K562 (cell line): ENCODE data around the gene KCTD6. TPM values are rescaled to one million over a fixed set of nuclear protein-coding genes. Genes with fewer than 3 reads are reported as not detected.

Experiments used
- ATAC-seq: fragments of 200-7000 bp; cut with Tn5 transposase; 3 replicates; pipeline ENCODE4 v1.9.1; 2020; ENCODE audit warnings: moderate library complexity
- BruUV-seq: library from RNA; stranded (reverse); fragments of 400-500 nt; replicated peaks from 2 replicates; lab custom pipeline; 2021; lab: Mats Ljungman, UMichigan
- CTCF ChIA-PET: fragments of 300-600 bp; formaldehyde crosslinking; extraction: SDS; loops from one replicate; lab custom pipeline; 2021; ENCODE audit warnings: low intra/inter-chr PET ratio; lab: Yijun Ruan, JAX
- POLR2A ChIA-PET: fragments of 300-600, 350-650 bp; sonication (Branson Sonifier 250); formaldehyde crosslinking; extraction: SDS; loops from one replicate; lab custom pipeline; 2021; ENCODE audit warnings: antibody characterized with exemption, inconsistent platforms; lab: Yijun Ruan, JAX
- DNase-seq, 4 experiments: peaks; one replicate each; pipeline versions ENCODE4 v3.0.0 to v3.0.0-alpha.2; 2011 to 2018; ENCODE audit warnings: low spot score in 3 of 4, mixed read lengths in 3 of 4; ENCODE audit errors: extremely low read depth in 1 of 4
- FAIRE-seq: peaks from 2 replicates; lab custom pipeline; 2011; peaks lifted over from hg19 to GRCh38; lab: Jason Lieb, UNC
- H2AFZ ChIP-seq: 2 replicates; pipeline ENCODE4 v1.6.0; 2011; ENCODE audit warnings: low read depth, low read length, control low read depth, inconsistent platforms
- H3K27ac ChIP-seq: fragments of 200-600 bp; 3 replicates; pipeline ENCODE4 v1.8.0; 2011; ENCODE audit warnings: low read depth, mild to moderate bottlenecking, control low read depth, inconsistent platforms, low read length, moderate library complexity, mixed read lengths; ENCODE audit errors: extremely low read depth
- H3K27me3 ChIP-seq, 2 experiments: fragments of 300-600 bp in 1 of 2; 2 replicates in 1 of 2; 3 replicates in 1 of 2; pipeline versions ENCODE4 v1.6.0 to v1.8.0; 2011; ENCODE audit warnings: inconsistent platforms in 2 of 2, low read length in 2 of 2, mild to moderate bottlenecking in 1 of 2, mixed read lengths in 1 of 2, moderate library complexity in 1 of 2; ENCODE audit not compliant: control insufficient read depth in 2 of 2, insufficient read depth in 2 of 2
- H3K36me3 ChIP-seq: fragments of 300-600 bp; 3 replicates; pipeline ENCODE4 v1.8.0; 2011; ENCODE audit warnings: mild to moderate bottlenecking, low read length, inconsistent platforms; ENCODE audit not compliant: control insufficient read depth, insufficient read depth
- H3K4me1 ChIP-seq, 2 experiments: fragments of 200-600 bp in 1 of 2; replicated peaks in 1 of 2; 2 replicates in 1 of 2; 3 replicates in 1 of 2; pipeline versions ENCODE4 v1.5.1 to v1.8.0; 2011; ENCODE audit warnings: inconsistent platforms in 2 of 2, low read length in 2 of 2, mild to moderate bottlenecking in 1 of 2, mixed read lengths in 1 of 2, moderate library complexity in 1 of 2; ENCODE audit not compliant: control insufficient read depth in 2 of 2, insufficient read depth in 2 of 2
- H3K4me2 ChIP-seq: 2 replicates; pipeline ENCODE4 v1.6.1; 2011; ENCODE audit warnings: low read length, control low read depth, inconsistent platforms, mixed read lengths; ENCODE audit not compliant: insufficient read depth
- H3K4me3 ChIP-seq: fragments of 200-600 bp; sonication (generic), shearing (Covaris generic); 2 replicates; pipeline ENCODE4 v1.5.1; 2016; ENCODE audit warnings: control low read depth, inconsistent platforms
- H3K79me2 ChIP-seq: fragments of 200-600 bp; 3 replicates; pipeline ENCODE4 v1.8.0; 2011; ENCODE audit warnings: low read length, inconsistent platforms; ENCODE audit not compliant: control insufficient read depth, insufficient read depth
- H3K9ac ChIP-seq, 2 experiments: 2 replicates each; pipeline versions ENCODE4 v1.6.0 to v1.6.1; 2011; ENCODE audit warnings: low read depth in 2 of 2, low read length in 2 of 2, control low read depth in 1 of 2, inconsistent platforms in 1 of 2, mild to moderate bottlenecking in 1 of 2, mixed read lengths in 1 of 2; ENCODE audit not compliant: insufficient read depth in 1 of 2
- H3K9me1 ChIP-seq: one replicate; pipeline ENCODE4 v1.6.0; 2011; ENCODE audit warnings: inconsistent platforms, mild to moderate bottlenecking, low read length, moderate library complexity; ENCODE audit not compliant: control insufficient read depth, insufficient read depth
- H3K9me3 ChIP-seq: replicated peaks from 2 replicates; pipeline ENCODE4 v1.5.1; 2011; ENCODE audit warnings: low read depth, low read length, inconsistent platforms; ENCODE audit not compliant: control insufficient read depth, insufficient read depth
- H4K20me1 ChIP-seq: replicated peaks from 2 replicates; pipeline ENCODE4 v1.6.1; 2011; ENCODE audit warnings: low read length, inconsistent platforms, mixed read lengths; ENCODE audit not compliant: control insufficient read depth, insufficient read depth
- CBX8 ChIP-seq: fragments of 200-600 bp; sonication (generic); IDR thresholded peaks from 2 replicates; pipeline ENCODE4 v1.6.1; 2012; ENCODE audit warnings: borderline replicate concordance, mixed run types, low read depth, mild to moderate bottlenecking, moderate library complexity, mixed read lengths, low read length, control low read depth, inconsistent platforms; ENCODE audit not compliant: poor library complexity, severe bottlenecking; ENCODE audit errors: extremely low read depth
- EWSR1 ChIP-seq: fragments of 450-650 bp; IDR thresholded peaks from 2 replicates; pipeline ENCODE4 v1.6.1; 2018; ENCODE audit warnings: borderline replicate concordance, mild to moderate bottlenecking, low read depth, moderate library complexity; ENCODE audit not compliant: partially characterized antibody
- MAFG ChIP-seq: fragments of 450-650 bp; conservative IDR thresholded peaks from 2 replicates; pipeline ENCODE4 v1.6.1; 2016; ENCODE audit warnings: missing genetic modification characterization, missing compliant biosample characterization
- MAFK ChIP-seq: IDR thresholded peaks from 2 replicates; pipeline ENCODE4 v1.6.1; 2011; ENCODE audit warnings: low read length, improper control_type of control experiment
- MBD1 ChIP-seq: fragments of 250-450 bp; sonication (Bioruptor Pico); IDR thresholded peaks from 2 replicates; pipeline ENCODE4 v1.8.0; 2022; ENCODE audit warnings: inconsistent platforms
- MTA1 ChIP-seq: fragments of 450-650 bp; IDR thresholded peaks from 2 replicates; pipeline ENCODE4 v1.6.1; 2017; ENCODE audit warnings: borderline replicate concordance
- NFIX ChIP-seq: fragments of 250-450 bp; sonication (Bioruptor Pico); IDR thresholded peaks from 2 replicates; pipeline ENCODE4 v1.4.0; 2020; ENCODE audit warnings: low read depth, mild to moderate bottlenecking, moderate library complexity
- POU5F1 ChIP-seq: fragments of 150-350 bp; IDR thresholded peaks from 2 replicates; pipeline ENCODE4 v1.6.1; 2014; ENCODE audit warnings: borderline replicate concordance, low read length, low read depth, mild to moderate bottlenecking; ENCODE audit not compliant: partially characterized antibody
- SMAD2 ChIP-seq: fragments of 150-350 bp; IDR thresholded peaks from 2 replicates; pipeline ENCODE4 v1.6.1; 2014; ENCODE audit warnings: low read depth, mild to moderate bottlenecking, low read length
- WGBS: fragments of 100-300 bp; shearing (Covaris generic); methylation state at CpG from one replicate; pipeline ENCODE4 v1.1.6; 2016; ENCODE audit warnings: low coverage, mixed read lengths; ENCODE audit not compliant: insufficient coverage; ENCODE audit errors: missing lambda C conversion rate; 5-methylcytosine and 5-hydroxymethylcytosine counted together
- in situ Hi-C: fragments of 300-500 bp; cut with MboI; formaldehyde crosslinking; loops from 4 replicates; pipeline ENCODE4 v1.15.0; 2018; ENCODE audit warnings: inconsistent platforms, mixed read lengths
- intact Hi-C: fragments of 100-400 bp; cut with micrococcal nuclease; formaldehyde crosslinking; loops from 2 replicates; pipeline ENCODE4 v1.14.2; 2022
- polyA plus RNA-seq, 8 experiments: library from polyadenylated mRNA; depleted of rRNA in 4 of 8; stranded (reverse) in 5 of 8; unstranded in 3 of 8; fragments of >200 nt; fragmentation: Nextera tagmentation in 2 of 8; fragmentation: Illumina TruSeq in 1 of 8; extraction: Ambion mirVana in 2 of 8; extraction: Trizol in 1 of 8; gene quantifications; 2 replicates each; pipeline versions ENCODE4 v1.2.1 to v1.2.3, GENCODE V29; 2011 to 2014; ENCODE audit warnings: inconsistent platforms in 1 of 8, missing spikeins in 1 of 8
- total RNA-seq, 7 experiments: library from RNA; depleted of rRNA in 6 of 7; stranded (reverse); fragments of >200 nt in 6 of 7; fragmentation: Illumina TruSeq in 2 of 7; extraction: Trizol in 2 of 7; gene quantifications; 2 replicates each; pipeline versions ENCODE4 v1.2.1 to v1.2.3, GENCODE V29; 2011 to 2021; ENCODE audit warnings: low replicate concordance in 1 of 7
- TF ChIP-seq, protein P1 (sequence below): fragments of 250-450 bp; sonication (Bioruptor Pico); IDR thresholded peaks from 2 replicates; pipeline ENCODE4 v1.4.0; 2020; ENCODE audit warnings: mild to moderate bottlenecking, moderate library complexity
- TF ChIP-seq, protein P2 (sequence below): fragments of 450-650 bp; IDR thresholded peaks from 2 replicates; pipeline ENCODE4 v1.6.1; 2016
- TF ChIP-seq, protein P3 (sequence below), 2 experiments: IDR thresholded peaks in 1 of 2; conservative IDR thresholded peaks in 1 of 2; 2 replicates each; pipeline ENCODE4 v1.6.1; 2016; ENCODE audit warnings: low read depth in 2 of 2, mild to moderate bottlenecking in 1 of 2, missing compliant biosample characterization in 1 of 2, missing genetic modification characterization in 1 of 2, moderate library complexity in 1 of 2

The KCTD6 gene
- total and polyA plus RNA-seq, 9 of the 15 experiments (the other 6 are each of a cell fraction or from before 2014, with no cell fraction given) = 2.1 to 5.9 (median 4.5) TPM

- ATAC-seq (no peak), FAIRE-seq (no peak), DNase-seq (no peak)
- intact Hi-C loops = no loop called here
- Histone ChIP-seq H3K9ac (no peak overlapping the region), H4K20me1 (no peaks in the 10 kb centered on the region), H3K27ac (no peak overlapping the region), H3K36me3 (no peaks in the 10 kb centered on the region), H3K9me1 (no peaks in the 10 kb centered on the region), H3K4me3 (no peak overlapping the region), H2AFZ (no peak overlapping the region), H3K79me2 (peaks cover 17% of the 10 kb centered on the region; the same call in 2 of the 3 replicates), H3K4me2 (no peak overlapping the region), H3K27me3 (no peaks in the 10 kb centered on the region), H3K9me3 (no peaks in the 10 kb centered on the region), H3K4me1 (peaks cover 13 to 17% of the 10 kb centered on the region in 2 experiments; a peak in 4 of 5 replicates)
- 89% methylated on average over 3 of the region's 3 CpGs for WGBS
- ChIA-PET CTCF (no interaction called here), POLR2A (interaction anchor here (0.8 to 0.9 kb wide), 2 partner anchors 22 to 189 kb away, joined by 3 read pairs; partner anchors contain the start of genes HTD2 and RPP14)
- in situ Hi-C loops = no loop called here
- no TSS peak for BruUV-seq
- TF ChIP-seq MTA1 (no peak), MAFK (no peak), POU5F1 (no peak), CBX8 (no peak), SMAD2 (no peak), EWSR1 (no peak), MBD1 (CRISPR knock-in tag) (no peak), MAFG (tag) (no peak), NFIX (CRISPR knock-in tag) (no peak)
- TF ChIP-seq, protein P1, sequence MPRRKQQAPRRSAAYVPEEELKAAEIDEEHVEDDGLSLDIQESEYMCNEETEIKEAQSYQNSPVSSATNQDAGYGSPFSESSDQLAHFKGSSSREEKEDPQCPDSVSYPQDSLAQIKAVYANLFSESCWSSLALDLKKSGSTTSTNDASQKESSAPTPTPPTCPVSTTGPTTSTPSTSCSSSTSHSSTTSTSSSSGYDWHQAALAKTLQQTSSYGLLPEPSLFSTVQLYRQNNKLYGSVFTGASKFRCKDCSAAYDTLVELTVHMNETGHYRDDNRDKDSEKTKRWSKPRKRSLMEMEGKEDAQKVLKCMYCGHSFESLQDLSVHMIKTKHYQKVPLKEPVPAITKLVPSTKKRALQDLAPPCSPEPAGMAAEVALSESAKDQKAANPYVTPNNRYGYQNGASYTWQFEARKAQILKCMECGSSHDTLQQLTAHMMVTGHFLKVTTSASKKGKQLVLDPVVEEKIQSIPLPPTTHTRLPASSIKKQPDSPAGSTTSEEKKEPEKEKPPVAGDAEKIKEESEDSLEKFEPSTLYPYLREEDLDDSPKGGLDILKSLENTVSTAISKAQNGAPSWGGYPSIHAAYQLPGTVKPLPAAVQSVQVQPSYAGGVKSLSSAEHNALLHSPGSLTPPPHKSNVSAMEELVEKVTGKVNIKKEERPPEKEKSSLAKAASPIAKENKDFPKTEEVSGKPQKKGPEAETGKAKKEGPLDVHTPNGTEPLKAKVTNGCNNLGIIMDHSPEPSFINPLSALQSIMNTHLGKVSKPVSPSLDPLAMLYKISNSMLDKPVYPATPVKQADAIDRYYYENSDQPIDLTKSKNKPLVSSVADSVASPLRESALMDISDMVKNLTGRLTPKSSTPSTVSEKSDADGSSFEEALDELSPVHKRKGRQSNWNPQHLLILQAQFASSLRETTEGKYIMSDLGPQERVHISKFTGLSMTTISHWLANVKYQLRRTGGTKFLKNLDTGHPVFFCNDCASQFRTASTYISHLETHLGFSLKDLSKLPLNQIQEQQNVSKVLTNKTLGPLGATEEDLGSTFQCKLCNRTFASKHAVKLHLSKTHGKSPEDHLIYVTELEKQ = no peak
- TF ChIP-seq, protein P2, sequence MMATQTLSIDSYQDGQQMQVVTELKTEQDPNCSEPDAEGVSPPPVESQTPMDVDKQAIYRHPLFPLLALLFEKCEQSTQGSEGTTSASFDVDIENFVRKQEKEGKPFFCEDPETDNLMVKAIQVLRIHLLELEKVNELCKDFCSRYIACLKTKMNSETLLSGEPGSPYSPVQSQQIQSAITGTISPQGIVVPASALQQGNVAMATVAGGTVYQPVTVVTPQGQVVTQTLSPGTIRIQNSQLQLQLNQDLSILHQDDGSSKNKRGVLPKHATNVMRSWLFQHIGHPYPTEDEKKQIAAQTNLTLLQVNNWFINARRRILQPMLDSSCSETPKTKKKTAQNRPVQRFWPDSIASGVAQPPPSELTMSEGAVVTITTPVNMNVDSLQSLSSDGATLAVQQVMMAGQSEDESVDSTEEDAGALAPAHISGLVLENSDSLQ = no peak
- TF ChIP-seq, protein P3, sequence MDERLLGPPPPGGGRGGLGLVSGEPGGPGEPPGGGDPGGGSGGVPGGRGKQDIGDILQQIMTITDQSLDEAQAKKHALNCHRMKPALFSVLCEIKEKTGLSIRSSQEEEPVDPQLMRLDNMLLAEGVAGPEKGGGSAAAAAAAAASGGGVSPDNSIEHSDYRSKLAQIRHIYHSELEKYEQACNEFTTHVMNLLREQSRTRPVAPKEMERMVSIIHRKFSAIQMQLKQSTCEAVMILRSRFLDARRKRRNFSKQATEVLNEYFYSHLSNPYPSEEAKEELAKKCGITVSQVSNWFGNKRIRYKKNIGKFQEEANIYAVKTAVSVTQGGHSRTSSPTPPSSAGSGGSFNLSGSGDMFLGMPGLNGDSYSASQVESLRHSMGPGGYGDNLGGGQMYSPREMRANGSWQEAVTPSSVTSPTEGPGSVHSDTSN (CRISPR knock-in tag; IDR thresholded peaks at IDR 0.05; ENCODE audit: low read depth) = no peak
- TF ChIP-seq, protein P3 (tag; conservative IDR thresholded peaks at IDR 0.05; ENCODE audit: low read depth) = no peak
These were observed 3.2 kb downstream of the KCTD6 start for GRCh38 chr3:58495101-58495500.
